H1 (cell line): Measurements from ENCODE around the gene RAB11FIP3.

Source experiments
- CTCF ChIP-seq, 3 experiments: IDR thresholded peaks; 1 replicate in 2 of 3; 2 replicates in 1 of 3; pipeline versions ENCODE4 v1.5.1 to v1.6.1; 2011; ENCODE audit warnings: low read length in 3 of 3, mild to moderate bottlenecking in 3 of 3, inconsistent platforms in 2 of 3, low read depth in 1 of 3, moderate library complexity in 1 of 3; ENCODE audit not compliant: insufficient read depth in 1 of 3; ENCODE audit errors: control extremely low read depth in 1 of 3
- JUN ChIP-seq: IDR thresholded peaks from 2 replicates; pipeline ENCODE4 v1.6.1; 2011; ENCODE audit warnings: low read depth, mild to moderate bottlenecking, improper control_type of control experiment, low read length
- YY1 ChIP-seq: IDR thresholded peaks from 2 replicates; pipeline ENCODE4 v1.6.1; 2011; ENCODE audit warnings: low read depth, mild to moderate bottlenecking, low read length

- no peak for TF ChIP-seq JUN
- no peak for TF ChIP-seq YY1
- no peak for TF ChIP-seq CTCF (IDR thresholded peaks at IDR 0.05; ENCODE audit: control extremely low read depth in 1 of 3, insufficient read depth in 1 of 3, low read depth in 1 of 3, low read length in 3 of 3)
Observed at GRCh38 chr16:513950-514349, 88.5 kb downstream of the RAB11FIP3 start.
